GM23248 (cell line): ENCODE measurements around the gene MARCHF2. TPM values are rescaled to one million over a fixed set of nuclear protein-coding genes. Genes with fewer than 3 reads are reported as not detected.

ENCODE experiments used
- DNase-seq: peaks from one replicate; pipeline ENCODE4 v3.0.0-alpha.2; 2015
- H2AFZ ChIP-seq: fragments of 200-600 bp; sonication (generic); 2 replicates; pipeline ENCODE4 v1.6.1; 2016; ENCODE audit warnings: antibody characterized with exemption
- H3F3A ChIP-seq: fragments of 200-600 bp; sonication (generic); 2 replicates; pipeline ENCODE4 v1.6.1; 2016; ENCODE audit warnings: mild to moderate bottlenecking, antibody characterized with exemption, mixed run types; ENCODE audit not compliant: insufficient read depth
- H3K27ac ChIP-seq: fragments of 200-600 bp; sonication (generic); 2 replicates; pipeline ENCODE4 v1.5.1; 2016; ENCODE audit warnings: mild to moderate bottlenecking
- H3K27me3 ChIP-seq: fragments of 200-600 bp; sonication (generic); replicated peaks from 2 replicates; pipeline ENCODE4 v1.6.1; 2016; ENCODE audit warnings: mild to moderate bottlenecking; ENCODE audit not compliant: insufficient read depth
- H3K36me3 ChIP-seq: fragments of 200-600 bp; sonication (generic); 2 replicates; pipeline ENCODE4 v1.6.1; 2016; ENCODE audit warnings: low read depth, mild to moderate bottlenecking
- H3K4me1 ChIP-seq: fragments of 200-600 bp; sonication (generic); 2 replicates; pipeline ENCODE4 v1.6.1; 2016; ENCODE audit warnings: mild to moderate bottlenecking; ENCODE audit not compliant: insufficient read depth
- H3K4me2 ChIP-seq: fragments of 200-600 bp; sonication (generic); one replicate; pipeline ENCODE4 v1.6.1; 2016; ENCODE audit warnings: mild to moderate bottlenecking; ENCODE audit not compliant: unreplicated experiment
- H3K4me3 ChIP-seq: fragments of 200-600 bp; sonication (generic); 2 replicates; pipeline ENCODE4 v1.5.1; 2016; ENCODE audit warnings: mild to moderate bottlenecking
- H3K79me2 ChIP-seq: fragments of 200-600 bp; sonication (generic); 2 replicates; pipeline ENCODE4 v1.6.1; 2016; ENCODE audit warnings: mild to moderate bottlenecking; ENCODE audit not compliant: insufficient read depth
- H3K9ac ChIP-seq: fragments of 200-600 bp; sonication (generic); 2 replicates; pipeline ENCODE4 v1.6.1; 2016; ENCODE audit warnings: mild to moderate bottlenecking
- H3K9me2 ChIP-seq: fragments of 200-600 bp; sonication (generic); 2 replicates; pipeline ENCODE4 v1.6.1; 2016; ENCODE audit warnings: mixed run types, mild to moderate bottlenecking, moderate library complexity; ENCODE audit not compliant: insufficient read depth
- H3K9me3 ChIP-seq: fragments of 200-600 bp; sonication (generic); one replicate; pipeline ENCODE4 v1.6.1; 2017; ENCODE audit warnings: low read depth
- H4K20me1 ChIP-seq: fragments of 200-600 bp; sonication (generic); 2 replicates; pipeline ENCODE4 v1.6.0; 2016; ENCODE audit not compliant: insufficient read depth
- EZH2 ChIP-seq: fragments of 200-600 bp; sonication (generic); IDR thresholded peaks from 2 replicates; pipeline ENCODE4 v1.6.1; 2018; ENCODE audit warnings: antibody characterized with exemption, mild to moderate bottlenecking; ENCODE audit not compliant: insufficient read depth, poor library complexity, severe bottlenecking
- EZH2phosphoT487 ChIP-seq: fragments of 200-600 bp; sonication (generic); IDR thresholded peaks from 2 replicates; pipeline ENCODE4 v1.6.1; 2018; ENCODE audit warnings: antibody characterized with exemption, moderate library complexity, mild to moderate bottlenecking, low read depth; ENCODE audit not compliant: insufficient read depth
- WGBS, 2 experiments: methylation state at CpG; one replicate each; pipeline ENCODE4 v1.1.6; 2015 to 2017; ENCODE audit warnings: low lambda C conversion rate in 2 of 2, low coverage in 1 of 2; ENCODE audit errors: missing lambda C conversion rate in 2 of 2; 5-methylcytosine and 5-hydroxymethylcytosine counted together
- in situ Hi-C: fragments of 300-500 bp; cut with MboI; formaldehyde crosslinking; loops from 2 replicates; pipeline ENCODE4 v1.15.0; 2020
- polyA plus RNA-seq: library from polyadenylated mRNA; unstranded; fragments of >200 nt; fragmentation: Nextera tagmentation; extraction: Ambion mirVana; gene quantifications from 2 replicates; pipeline ENCODE4 v1.2.1, GENCODE V29; 2016
- total RNA-seq: library from RNA; depleted of rRNA; stranded (reverse); fragments of >200 nt; shearing (Covaris generic); gene quantifications from 2 replicates; pipeline ENCODE4 v1.2.3, GENCODE V29; 2014

Gene MARCHF2
- total and polyA plus RNA-seq, 2 experiments from 2014 or later, result 33.1 to 87.4 TPM

- Histone ChIP-seq H3K9ac (no peak overlapping the region), H3F3A (peaks cover 58% of the 10 kb centered on the region), H3K4me3 (no peak overlapping the region), H3K4me2 (no peak overlapping the region), H3K79me2 (peaks cover 97% of the 10 kb centered on the region), H4K20me1 (peaks cover 71% of the 10 kb centered on the region), H3K9me2 (no peaks in the 10 kb centered on the region), H3K36me3 (peaks cover 7% of the 10 kb centered on the region; the same call in 1 of the 2 replicates), H3K9me3 (no peaks in the 10 kb centered on the region), H3K27ac (no peak overlapping the region), H3K4me1 (peaks cover 48% of the 10 kb centered on the region), H2AFZ (no peak overlapping the region), H3K27me3 (no peaks in the 10 kb centered on the region)
- in situ Hi-C loops, result no loop called here
- TF ChIP-seq EZH2phosphoT487, result no peak
- TF ChIP-seq EZH2, result no peak
- DNase-seq, result peak; percentile 31
- WGBS, 2 experiments, result 58 to 62% methylated on average over 7 of the region's 7 CpGs
Observed at GRCh38 chr19:8456064-8456463, 43.0 kb downstream of the MARCHF2 start.

- TF ChIP-seq EZH2phosphoT487, result no peak
- Histone ChIP-seq H3K4me1 (peaks cover 39% of the 10 kb centered on the region), H3K79me2 (peaks cover 97% of the 10 kb centered on the region), H3K9me2 (no peaks in the 10 kb centered on the region), H3K9ac (no peak overlapping the region), H3K36me3 (peaks cover 7% of the 10 kb centered on the region; the same call in 1 of the 2 replicates), H3K4me2 (no peak overlapping the region), H4K20me1 (peaks cover 60% of the 10 kb centered on the region), H2AFZ (no peak overlapping the region), H3K27me3 (no peaks in the 10 kb centered on the region), H3K4me3 (no peak overlapping the region), H3K27ac (no peak overlapping the region), H3F3A (peaks cover 56% of the 10 kb centered on the region), H3K9me3 (no peaks in the 10 kb centered on the region)
- 64 to 67% methylated on average over 3 of the region's 3 CpGs for WGBS, 2 experiments
- no peak for DNase-seq
- in situ Hi-C loops, result no loop called here
Observed at GRCh38 chr19:8457209-8457608, 44.1 kb downstream of the MARCHF2 start.

GRCh38 chr19:8457827-8458226 lies 44.7 kb downstream of the MARCHF2 start:
- H3K9me2 ChIP-seq, result no peaks in the 10 kb centered on the region
- H2AFZ ChIP-seq, result no peak overlapping the region
- no peaks in the 10 kb centered on the region for H3K9me3 ChIP-seq
- H3K27me3 ChIP-seq, result no peaks in the 10 kb centered on the region
- H3K9ac ChIP-seq, result 0 out of 2 replicates have a peak overlapping the region, but pooled peaks have one; percentile 7
- WGBS, 2 experiments, result 100% methylated on average over 1 of the region's 1 CpG
- H3K4me3 ChIP-seq, result no peak overlapping the region
- H3F3A ChIP-seq, result peaks cover 51% of the 10 kb centered on the region
- H3K27ac ChIP-seq, result no peak overlapping the region
- peaks cover 7% of the 10 kb centered on the region; the same call in 1 of the 2 replicates for H3K36me3 ChIP-seq
- no peak for TF ChIP-seq EZH2phosphoT487
- no peak for TF ChIP-seq EZH2
- H3K79me2 ChIP-seq, result peaks cover 97% of the 10 kb centered on the region
- peaks cover 33% of the 10 kb centered on the region for H3K4me1 ChIP-seq
- no peak overlapping the region for H3K4me2 ChIP-seq
- in situ Hi-C loops, result no loop called here
- no peak for DNase-seq
- peaks cover 55% of the 10 kb centered on the region for H4K20me1 ChIP-seq

- H4K20me1 ChIP-seq, result peaks cover 51% of the 10 kb centered on the region
- no peak for DNase-seq
Observed at GRCh38 chr19:8458380-8458779, 45.3 kb downstream of the MARCHF2 start.

More at GRCh38 chr19:8458380-8458779, 45.3 kb downstream of the MARCHF2 start:
- no peaks in the 10 kb centered on the region for H3K9me3 ChIP-seq
- 90 to 92% methylated on average over 5 of the region's 5 CpGs for WGBS, 2 experiments
- no peaks in the 10 kb centered on the region for H3K9me2 ChIP-seq
- H3K4me1 ChIP-seq, result peaks cover 32% of the 10 kb centered on the region
- TF ChIP-seq EZH2 (no peak), EZH2phosphoT487 (no peak)
- peak overlapping the region; percentile 89 for H3K27ac ChIP-seq
- peaks cover 4% of the 10 kb centered on the region; the same call in 1 of the 2 replicates for H3K36me3 ChIP-seq
- H3K27me3 ChIP-seq, result no peaks in the 10 kb centered on the region
- H3K4me3 ChIP-seq, result no peak overlapping the region
- H3K4me2 ChIP-seq, result no peak overlapping the region
- in situ Hi-C loops, result no loop called here
- H3K79me2 ChIP-seq, result peaks cover 97% of the 10 kb centered on the region
- no peak overlapping the region for H3K9ac ChIP-seq
- peaks cover 51% of the 10 kb centered on the region for H3F3A ChIP-seq
- no peak overlapping the region for H2AFZ ChIP-seq
